ENCODE data around the gene DNAJB11.

The DNAJB11 gene

GRCh38 chr3:186616299-186616617 lies 45.7 kb downstream of the DNAJB11 start:
- Histone ChIP-seq H3K4me3 (ENCODE audit: low read length in 2 of 2) (no peak overlapping the region), H3K4me1 (ENCODE audit: control insufficient read depth in 2 of 2, insufficient read depth in 2 of 2, low read length in 2 of 2) (peaks cover 2 to 7% of the 10 kb centered on the region in 2 donors), H3K9me3 (ENCODE audit: control insufficient read depth in 2 of 2, low read length in 2 of 2) (no peaks in the 10 kb centered on the region), H3K27ac (ENCODE audit: low read depth in 2 of 2, low read length in 2 of 2) (no peak overlapping the region), H3K36me3 (ENCODE audit: control insufficient read depth in 2 of 2, insufficient read depth in 2 of 2, low read length in 2 of 2) (no peaks in the 10 kb centered on the region), H3K27me3 (ENCODE audit: control insufficient read depth in 2 of 2, insufficient read depth in 2 of 2, low read length in 2 of 2) (peaks cover 5 to 21% of the 10 kb centered on the region in 2 donors), H3K9ac (ENCODE audit: low read depth in 1 of 2, low read length in 2 of 2) (no peak overlapping the region)

DNA sequence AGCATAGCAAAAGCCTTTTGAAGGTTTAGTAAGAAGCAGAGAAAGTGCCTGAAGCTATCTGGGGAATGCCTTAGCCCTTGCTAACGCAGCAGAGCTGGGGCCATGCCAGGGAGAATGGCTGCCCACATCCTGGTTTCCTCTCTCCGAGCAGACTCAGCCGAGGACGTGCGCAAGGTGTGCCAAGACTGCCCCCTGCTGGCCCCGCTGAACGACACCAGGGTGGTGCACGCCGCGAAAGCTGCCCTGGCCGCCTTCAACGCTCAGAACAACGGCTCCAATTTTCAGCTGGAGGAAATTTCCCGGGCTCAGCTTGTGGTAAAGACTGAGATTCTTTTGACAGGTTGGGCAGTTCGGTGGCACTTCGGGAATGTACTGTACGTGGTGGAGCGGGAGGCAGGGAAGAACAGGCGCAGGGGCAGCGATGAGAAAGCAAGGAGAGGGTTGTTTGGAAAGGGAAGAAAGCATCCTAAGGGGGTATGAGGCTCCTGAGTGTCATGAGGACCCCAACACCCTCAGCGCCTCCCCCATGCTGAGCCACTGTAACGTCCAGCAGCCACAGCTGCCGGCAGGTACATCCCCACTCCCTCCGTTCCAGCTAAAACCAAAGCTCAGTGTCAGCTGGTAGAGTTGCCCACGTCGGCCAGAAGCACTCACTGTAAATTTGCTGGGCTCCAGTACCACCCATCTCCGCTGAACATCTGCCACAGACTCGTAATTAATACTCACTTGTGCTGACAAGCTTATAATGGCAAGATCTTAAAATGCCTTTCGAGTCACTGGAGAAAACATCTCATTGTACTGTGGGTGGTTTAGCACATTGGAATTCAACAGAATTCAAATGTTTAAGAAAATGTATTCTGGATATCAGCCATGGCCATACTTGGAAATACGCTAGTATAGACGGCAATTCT lies 46.8 kb downstream of the DNAJB11 start:
- peaks cover 2 to 7% of the 10 kb centered on the region in 2 donors for H3K4me1 ChIP-seq (ENCODE audit: control insufficient read depth in 2 of 2, insufficient read depth in 2 of 2, low read length in 2 of 2)
- no peaks in the 10 kb centered on the region for H3K9me3 ChIP-seq (ENCODE audit: control insufficient read depth in 2 of 2, low read length in 2 of 2)
- H3K27ac ChIP-seq (ENCODE audit: low read depth in 2 of 2, low read length in 2 of 2): no peak overlapping the region
- peaks cover 5 to 21% of the 10 kb centered on the region in 2 donors for H3K27me3 ChIP-seq (ENCODE audit: control insufficient read depth in 2 of 2, insufficient read depth in 2 of 2, low read length in 2 of 2)
- no peaks in the 10 kb centered on the region for H3K36me3 ChIP-seq (ENCODE audit: control insufficient read depth in 2 of 2, insufficient read depth in 2 of 2, low read length in 2 of 2)
- peak overlapping the region in 1 of 2 donors; percentile 45 for H3K4me3 ChIP-seq (ENCODE audit: low read length in 2 of 2)
- H3K9ac ChIP-seq (ENCODE audit: low read depth in 1 of 2, low read length in 2 of 2): no peak overlapping the region

- Histone ChIP-seq H3K36me3 (ENCODE audit: control insufficient read depth in 2 of 2, insufficient read depth in 2 of 2, low read length in 2 of 2) (no peaks in the 10 kb centered on the region), H3K27me3 (ENCODE audit: control insufficient read depth in 2 of 2, insufficient read depth in 2 of 2, low read length in 2 of 2) (peaks cover 5 to 19% of the 10 kb centered on the region in 2 donors), H3K4me3 (ENCODE audit: low read length in 2 of 2) (no peak overlapping the region), H3K4me1 (ENCODE audit: control insufficient read depth in 2 of 2, insufficient read depth in 2 of 2, low read length in 2 of 2) (peaks cover 2 to 7% of the 10 kb centered on the region in 2 donors), H3K9ac (ENCODE audit: low read depth in 1 of 2, low read length in 2 of 2) (no peak overlapping the region), H3K27ac (ENCODE audit: low read depth in 2 of 2, low read length in 2 of 2) (no peak overlapping the region), H3K9me3 (ENCODE audit: control insufficient read depth in 2 of 2, low read length in 2 of 2) (no peaks in the 10 kb centered on the region)
Measured at GRCh38 chr3:186618318-186618938, 47.9 kb downstream of the DNAJB11 start.

- Histone ChIP-seq H3K36me3 (ENCODE audit: control insufficient read depth in 2 of 2, insufficient read depth in 2 of 2, low read length in 2 of 2) (no peaks in the 10 kb centered on the region), H3K4me1 (ENCODE audit: control insufficient read depth in 2 of 2, insufficient read depth in 2 of 2, low read length in 2 of 2) (peaks cover 2% of the 10 kb centered on the region in 2 donors), H3K4me3 (ENCODE audit: low read length in 2 of 2) (no peak overlapping the region)
Measured at GRCh38 chr3:186619787-186620212, 49.3 kb downstream of the DNAJB11 start.

DNA sequence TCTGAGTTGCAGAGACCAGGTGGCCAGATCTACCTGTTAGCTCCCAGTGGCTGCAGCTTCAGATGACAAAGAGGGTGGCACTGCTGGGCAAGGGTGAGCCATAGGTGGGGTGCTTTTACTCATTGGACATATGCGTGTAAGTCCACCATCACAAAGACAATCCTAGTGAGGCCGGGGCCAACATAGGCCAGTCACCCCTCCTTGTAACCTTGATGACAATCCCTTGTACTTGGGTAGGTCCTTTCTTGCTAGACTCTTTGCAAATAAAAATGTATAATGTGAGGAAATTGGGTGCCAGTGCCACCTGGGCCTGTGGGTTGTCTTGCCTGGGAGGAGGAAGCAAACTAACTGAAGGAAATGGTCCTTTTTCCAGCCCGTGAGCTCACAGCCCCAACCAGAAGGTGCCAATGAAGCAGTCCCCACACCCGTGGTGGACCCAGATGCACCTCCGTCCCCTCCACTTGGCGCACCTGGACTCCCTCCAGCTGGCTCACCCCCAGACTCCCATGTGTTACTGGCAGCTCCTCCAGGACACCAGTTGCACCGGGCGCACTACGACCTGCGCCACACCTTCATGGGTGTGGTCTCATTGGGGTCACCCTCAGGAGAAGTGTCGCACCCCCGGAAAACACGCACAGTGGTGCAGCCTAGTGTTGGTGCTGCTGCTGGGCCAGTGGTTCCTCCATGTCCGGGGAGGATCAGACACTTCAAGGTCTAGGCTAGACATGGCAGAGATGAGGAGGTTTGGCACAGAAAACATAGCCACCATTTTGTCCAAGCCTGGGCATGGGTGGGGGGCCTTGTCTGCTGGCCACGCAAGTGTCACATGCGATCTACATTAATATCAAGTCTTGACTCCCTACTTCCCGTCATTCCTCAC lies 49.9 kb downstream of the DNAJB11 start:
- Histone ChIP-seq H3K4me1 (ENCODE audit: control insufficient read depth in 2 of 2, insufficient read depth in 2 of 2, low read length in 2 of 2) (peaks cover 0 to 2% of the 10 kb centered on the region in 2 donors), H3K4me3 (ENCODE audit: low read length in 2 of 2) (no peak overlapping the region), H3K36me3 (ENCODE audit: control insufficient read depth in 2 of 2, insufficient read depth in 2 of 2, low read length in 2 of 2) (no peaks in the 10 kb centered on the region), H3K27me3 (ENCODE audit: control insufficient read depth in 2 of 2, insufficient read depth in 2 of 2, low read length in 2 of 2) (peaks cover 5 to 11% of the 10 kb centered on the region in 2 donors), H3K27ac (ENCODE audit: low read depth in 2 of 2, low read length in 2 of 2) (no peak overlapping the region), H3K9ac (ENCODE audit: low read depth in 1 of 2, low read length in 2 of 2) (no peak overlapping the region), H3K9me3 (ENCODE audit: control insufficient read depth in 2 of 2, low read length in 2 of 2) (no peaks in the 10 kb centered on the region)

More at GRCh38 chr3:186619787-186620212, 49.3 kb downstream of the DNAJB11 start:
- peaks cover 5 to 11% of the 10 kb centered on the region in 2 donors for H3K27me3 ChIP-seq (ENCODE audit: control insufficient read depth in 2 of 2, insufficient read depth in 2 of 2, low read length in 2 of 2)
- H3K9me3 ChIP-seq (ENCODE audit: control insufficient read depth in 2 of 2, low read length in 2 of 2): no peaks in the 10 kb centered on the region
- H3K27ac ChIP-seq (ENCODE audit: low read depth in 2 of 2, low read length in 2 of 2): no peak overlapping the region
- no peak overlapping the region for H3K9ac ChIP-seq (ENCODE audit: low read depth in 1 of 2, low read length in 2 of 2)

- no peak overlapping the region for H3K27ac ChIP-seq (ENCODE audit: low read depth in 2 of 2, low read length in 2 of 2)
- H3K36me3 ChIP-seq (ENCODE audit: control insufficient read depth in 2 of 2, insufficient read depth in 2 of 2, low read length in 2 of 2): no peaks in the 10 kb centered on the region
- H3K9ac ChIP-seq (ENCODE audit: low read depth in 1 of 2, low read length in 2 of 2): no peak overlapping the region
- H3K4me3 ChIP-seq (ENCODE audit: low read length in 2 of 2): no peak overlapping the region
- H3K27me3 ChIP-seq (ENCODE audit: control insufficient read depth in 2 of 2, insufficient read depth in 2 of 2, low read length in 2 of 2): peaks cover 5 to 11% of the 10 kb centered on the region in 2 donors
- H3K4me1 ChIP-seq (ENCODE audit: control insufficient read depth in 2 of 2, insufficient read depth in 2 of 2, low read length in 2 of 2): peaks cover 0 to 2% of the 10 kb centered on the region in 2 donors
- no peaks in the 10 kb centered on the region for H3K9me3 ChIP-seq (ENCODE audit: control insufficient read depth in 2 of 2, low read length in 2 of 2)
Measured at GRCh38 chr3:186621894-186622650, 51.6 kb downstream of the DNAJB11 start.

DNA sequence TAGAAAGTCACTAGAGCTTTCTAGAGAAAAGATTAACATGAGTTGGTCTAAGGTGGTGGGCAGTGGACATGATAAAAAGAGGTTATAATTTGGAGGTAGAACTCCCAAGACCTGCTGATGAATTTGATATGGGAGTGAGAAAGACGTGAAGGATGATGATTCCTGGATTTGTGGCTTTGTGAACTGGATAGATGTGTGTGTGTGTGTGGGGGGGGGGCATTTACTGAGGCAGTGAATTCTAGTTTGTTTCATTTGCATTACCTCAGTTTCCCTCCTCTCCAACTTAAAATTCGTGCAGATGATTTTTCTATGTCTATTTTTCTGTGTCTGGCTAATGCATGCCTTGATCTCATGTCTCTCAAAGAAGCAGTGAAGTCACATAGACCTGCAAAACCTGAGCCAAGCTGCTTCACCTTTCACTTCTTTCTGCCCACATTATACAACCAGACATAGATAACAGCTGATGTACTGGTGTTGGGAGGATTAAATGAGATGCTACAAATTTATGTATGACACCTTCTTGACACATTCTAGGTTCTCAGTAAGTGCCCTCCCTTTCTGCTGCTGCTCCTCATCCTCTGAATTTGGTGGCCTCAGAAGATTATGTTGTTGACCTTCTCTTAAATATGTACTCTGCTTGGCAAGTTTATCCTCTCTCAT lies 52.3 kb downstream of the DNAJB11 start:
- H3K9me3 ChIP-seq (ENCODE audit: control insufficient read depth in 2 of 2, low read length in 2 of 2): no peaks in the 10 kb centered on the region
- no peak overlapping the region for H3K27ac ChIP-seq (ENCODE audit: low read depth in 2 of 2, low read length in 2 of 2)
- H3K9ac ChIP-seq (ENCODE audit: low read depth in 1 of 2, low read length in 2 of 2): no peak overlapping the region
- no peaks in the 10 kb centered on the region for H3K4me1 ChIP-seq (ENCODE audit: control insufficient read depth in 2 of 2, insufficient read depth in 2 of 2, low read length in 2 of 2)
- H3K4me3 ChIP-seq (ENCODE audit: low read length in 2 of 2): no peak overlapping the region
- peaks cover 0 to 5% of the 10 kb centered on the region in 2 donors for H3K27me3 ChIP-seq (ENCODE audit: control insufficient read depth in 2 of 2, insufficient read depth in 2 of 2, low read length in 2 of 2)
- H3K36me3 ChIP-seq (ENCODE audit: control insufficient read depth in 2 of 2, insufficient read depth in 2 of 2, low read length in 2 of 2): no peaks in the 10 kb centered on the region

GRCh38 chr3:186624598-186624997 lies 54.1 kb downstream of the DNAJB11 start:
- no peaks in the 10 kb centered on the region for H3K27me3 ChIP-seq (ENCODE audit: control insufficient read depth in 2 of 2, insufficient read depth in 2 of 2, low read length in 2 of 2)
- H3K4me1 ChIP-seq (ENCODE audit: control insufficient read depth in 2 of 2, insufficient read depth in 2 of 2, low read length in 2 of 2): no peaks in the 10 kb centered on the region
- no peak overlapping the region for H3K27ac ChIP-seq (ENCODE audit: low read depth in 2 of 2, low read length in 2 of 2)
- no peaks in the 10 kb centered on the region for H3K36me3 ChIP-seq (ENCODE audit: control insufficient read depth in 2 of 2, insufficient read depth in 2 of 2, low read length in 2 of 2)
- H3K9ac ChIP-seq (ENCODE audit: low read depth in 1 of 2, low read length in 2 of 2): no peak overlapping the region
- no peaks in the 10 kb centered on the region for H3K9me3 ChIP-seq (ENCODE audit: control insufficient read depth in 2 of 2, low read length in 2 of 2)
- H3K4me3 ChIP-seq (ENCODE audit: low read length in 2 of 2): no peak overlapping the region

GRCh38 chr3:186625600-186626042 lies 55.1 kb downstream of the DNAJB11 start:
- Histone ChIP-seq H3K4me1 (ENCODE audit: control insufficient read depth in 2 of 2, insufficient read depth in 2 of 2, low read length in 2 of 2) (no peaks in the 10 kb centered on the region), H3K9ac (ENCODE audit: low read depth in 1 of 2, low read length in 2 of 2) (no peak overlapping the region), H3K27ac (ENCODE audit: low read depth in 2 of 2, low read length in 2 of 2) (no peak overlapping the region), H3K27me3 (ENCODE audit: control insufficient read depth in 2 of 2, insufficient read depth in 2 of 2, low read length in 2 of 2) (no peaks in the 10 kb centered on the region), H3K4me3 (ENCODE audit: low read length in 2 of 2) (no peak overlapping the region), H3K9me3 (ENCODE audit: control insufficient read depth in 2 of 2, low read length in 2 of 2) (no peaks in the 10 kb centered on the region), H3K36me3 (ENCODE audit: control insufficient read depth in 2 of 2, insufficient read depth in 2 of 2, low read length in 2 of 2) (no peaks in the 10 kb centered on the region)
